RPMI7951 (cell line): ENCODE results near the gene PDZRN3. TPM values are rescaled to one million over a fixed set of nuclear protein-coding genes. Genes with fewer than 3 reads are reported as not detected.

Experiments used
- DNase-seq: peaks from one replicate; pipeline ENCODE4 v3.0.0-alpha.2; 2012; ENCODE audit warnings: low read depth
- total RNA-seq: library from RNA; depleted of rRNA; stranded (reverse); fragments of >200 nt; shearing (Covaris generic); gene quantifications from 2 replicates; pipeline ENCODE4 v1.2.3, GENCODE V29; 2014

Gene PDZRN3
- total RNA-seq, 1 experiment from 2014 or later: 3.8 TPM

GRCh38 chr3:73389928-73390327 lies 234.8 kb downstream of the PDZRN3 start:
- DNase-seq: no peak

- DNase-seq: no peak
These were observed 235.5 kb downstream of the PDZRN3 start for GRCh38 chr3:73389117-73389813.

DNA sequence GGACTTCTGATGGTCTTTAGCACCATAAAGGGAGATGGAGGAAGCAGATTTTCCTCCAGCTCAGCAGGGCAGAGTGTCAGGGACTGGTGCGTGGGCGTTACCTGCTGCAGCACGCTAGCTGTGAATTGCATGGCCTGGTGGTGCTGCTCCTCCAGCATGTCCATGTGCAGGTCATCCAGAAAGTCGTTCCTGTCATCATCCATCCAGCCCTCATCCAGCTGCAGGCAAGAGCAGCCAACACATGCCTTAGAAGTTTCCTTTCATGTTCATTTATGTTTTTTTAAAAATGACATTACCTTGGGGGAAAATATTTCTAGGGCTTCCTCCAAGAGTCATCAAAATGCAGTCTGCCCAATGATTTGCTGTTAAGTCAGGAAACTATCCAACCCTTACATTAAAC lies 239.2 kb downstream of the PDZRN3 start:
- DNase-seq: no peak

DNA sequence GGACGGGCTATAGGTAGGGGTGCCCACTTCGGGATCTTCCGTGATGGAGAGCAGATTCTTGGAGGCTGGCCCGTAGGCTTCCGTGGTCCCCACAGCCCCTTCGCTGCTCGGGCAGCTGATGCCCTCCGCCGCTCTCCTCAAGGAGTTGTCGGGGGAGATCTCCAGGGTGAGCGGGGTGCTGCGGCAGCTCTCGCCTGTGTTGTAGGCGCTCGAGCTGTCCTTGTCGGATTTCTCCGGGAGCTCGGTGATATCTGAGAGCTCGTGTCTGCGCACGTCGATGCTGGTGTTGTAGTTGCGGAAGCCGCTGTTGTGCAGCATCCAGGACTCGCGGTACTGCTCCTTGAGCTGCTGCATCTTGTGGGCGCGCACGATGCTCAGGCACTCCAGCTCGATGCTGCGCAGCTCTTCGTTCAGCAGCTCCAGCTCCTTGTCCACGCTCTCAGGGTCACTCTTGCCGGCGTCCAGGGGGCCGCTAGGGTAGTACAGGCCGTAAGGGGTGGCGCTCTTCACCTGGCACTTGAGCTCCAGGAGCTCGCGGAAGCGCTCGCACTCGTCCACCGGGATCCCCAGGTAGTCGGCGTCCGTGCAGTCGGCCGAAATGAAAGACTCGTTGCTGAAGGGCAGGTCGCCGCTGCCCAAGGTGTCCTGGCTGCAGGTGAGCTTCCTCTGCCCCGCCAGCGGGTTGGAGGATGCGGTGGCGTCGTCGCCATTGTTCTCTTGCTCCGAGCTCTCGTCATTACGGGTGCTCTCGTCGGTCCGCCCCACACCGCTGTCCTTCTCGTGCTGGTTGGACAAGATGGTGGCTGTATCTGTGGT lies 240.4 kb downstream of the PDZRN3 start:
- DNase-seq: no peak

- no peak for DNase-seq
These were observed 241.2 kb downstream of the PDZRN3 start for GRCh38 chr3:73383470-73384049.

DNA sequence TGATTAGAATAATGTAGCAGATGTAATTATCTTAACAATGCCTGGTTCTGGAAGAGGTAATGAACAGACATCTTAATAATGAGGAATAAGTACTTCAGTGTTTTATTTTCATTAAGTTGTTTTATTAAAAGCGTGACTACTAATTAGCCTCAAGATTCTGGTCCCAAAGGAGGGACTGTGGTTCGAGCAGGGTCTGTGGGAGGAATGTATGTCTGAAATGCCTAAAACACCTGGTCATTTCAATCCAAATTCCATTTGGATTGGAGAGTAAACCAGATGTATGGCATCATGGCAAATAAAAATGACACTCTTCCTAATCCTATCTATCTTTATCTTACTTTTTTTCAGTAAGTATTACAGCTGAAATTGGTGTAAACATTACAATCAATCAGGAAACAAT lies 243.2 kb downstream of the PDZRN3 start:
- DNase-seq: no peak

DNA sequence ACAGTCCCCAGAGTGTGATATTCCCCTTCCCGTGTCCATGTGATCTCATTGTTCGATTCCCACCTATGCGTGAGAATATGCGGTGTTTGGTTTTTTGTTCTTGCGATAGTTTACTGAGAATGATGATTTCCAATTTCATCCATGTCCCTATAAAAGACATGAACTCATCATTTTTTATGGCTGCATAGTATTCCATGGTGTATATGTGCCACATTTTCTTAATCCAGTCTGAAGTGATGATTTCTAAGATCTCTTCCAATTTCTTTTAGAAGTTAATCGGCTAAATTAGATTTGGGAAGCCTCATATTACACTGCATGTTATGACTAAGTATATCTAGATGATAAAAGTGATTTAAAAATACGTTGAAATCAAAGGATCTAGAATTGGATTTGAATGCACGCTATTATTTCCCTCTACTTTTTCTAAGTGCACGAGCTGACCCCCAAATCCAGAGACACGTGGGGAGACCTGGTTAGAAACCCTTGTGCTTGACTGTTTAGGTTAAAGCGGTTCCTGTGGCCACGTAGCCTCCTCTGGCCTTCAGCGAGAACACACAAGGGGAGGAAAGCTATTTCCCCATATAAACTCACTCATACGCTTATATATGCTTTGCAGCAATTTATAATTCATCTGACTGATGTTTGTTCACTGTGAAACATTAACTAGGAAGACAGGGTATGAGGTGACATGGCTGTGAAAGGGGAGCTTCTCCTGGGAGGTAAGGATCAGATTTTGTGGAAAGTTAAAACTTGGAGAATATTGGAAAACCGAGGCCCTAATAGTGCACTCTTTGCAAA lies 243.8 kb downstream of the PDZRN3 start:
- no peak for DNase-seq

GRCh38 chr3:73379465-73379864 lies 245.3 kb downstream of the PDZRN3 start:
- DNase-seq: no peak

DNA sequence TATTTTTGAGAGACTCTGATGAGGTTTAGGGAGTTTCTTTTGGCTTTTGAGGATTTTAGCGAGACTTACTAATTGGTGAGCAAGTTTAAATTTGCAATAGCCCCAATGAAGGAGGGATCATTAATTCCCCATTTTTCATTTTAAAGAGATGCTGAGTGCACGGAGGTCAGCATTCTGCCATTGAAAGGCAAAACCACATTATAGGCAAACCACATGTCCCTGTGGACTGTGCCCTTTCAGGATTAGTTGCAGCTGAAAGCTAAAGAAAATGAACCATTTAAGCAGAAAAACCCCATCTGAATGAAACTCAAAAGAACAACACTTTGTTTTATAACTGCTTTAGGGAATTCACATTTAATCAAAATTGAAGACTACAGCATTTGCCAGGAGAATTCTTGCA lies 246.5 kb downstream of the PDZRN3 start:
- no peak for DNase-seq

GRCh38 chr3:73365756-73366397 lies 258.9 kb downstream of the PDZRN3 start:
- DNase-seq: peak; percentile 10

DNA sequence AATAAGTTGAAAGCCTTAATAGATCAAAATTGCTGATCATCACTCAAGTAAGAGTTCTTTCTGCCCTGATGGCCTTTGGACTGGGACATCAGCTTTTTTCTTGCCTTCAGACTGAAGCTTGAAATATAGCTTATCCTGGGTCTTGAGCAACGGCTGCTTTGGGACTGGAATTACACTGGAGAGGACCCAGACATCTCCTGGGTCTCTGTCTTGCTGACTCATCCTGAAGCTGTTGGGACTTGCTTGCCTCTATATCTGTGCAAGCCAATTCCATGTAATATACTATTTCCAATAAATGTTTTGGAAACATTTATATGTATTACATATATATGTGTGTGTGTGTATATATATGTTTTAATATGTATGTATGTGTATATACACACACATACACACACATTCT lies 260.2 kb downstream of the PDZRN3 start:
- no peak for DNase-seq

DNA sequence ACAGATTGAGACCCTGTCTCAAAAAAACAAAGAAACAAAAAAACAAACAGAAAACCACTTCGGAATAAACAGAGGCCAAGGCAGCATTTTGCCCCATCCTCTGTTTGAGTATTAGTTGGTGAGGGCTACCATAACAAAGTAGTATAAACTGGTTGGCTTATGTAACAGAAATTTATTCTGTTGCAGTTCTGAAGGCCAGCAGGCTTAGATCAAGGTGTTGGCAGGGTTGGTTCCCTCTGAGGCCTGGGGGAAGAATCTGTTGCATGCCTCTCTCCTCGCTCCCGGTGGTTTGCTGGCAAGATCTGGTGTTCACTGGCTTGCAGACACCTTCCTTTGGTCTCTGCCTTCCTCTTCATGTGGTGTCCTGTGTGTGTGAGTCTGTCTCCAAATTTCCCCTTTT lies 261.6 kb downstream of the PDZRN3 start:
- no peak for DNase-seq

GRCh38 chr3:73361591-73361990 lies 263.1 kb downstream of the PDZRN3 start:
- no peak for DNase-seq

DNA sequence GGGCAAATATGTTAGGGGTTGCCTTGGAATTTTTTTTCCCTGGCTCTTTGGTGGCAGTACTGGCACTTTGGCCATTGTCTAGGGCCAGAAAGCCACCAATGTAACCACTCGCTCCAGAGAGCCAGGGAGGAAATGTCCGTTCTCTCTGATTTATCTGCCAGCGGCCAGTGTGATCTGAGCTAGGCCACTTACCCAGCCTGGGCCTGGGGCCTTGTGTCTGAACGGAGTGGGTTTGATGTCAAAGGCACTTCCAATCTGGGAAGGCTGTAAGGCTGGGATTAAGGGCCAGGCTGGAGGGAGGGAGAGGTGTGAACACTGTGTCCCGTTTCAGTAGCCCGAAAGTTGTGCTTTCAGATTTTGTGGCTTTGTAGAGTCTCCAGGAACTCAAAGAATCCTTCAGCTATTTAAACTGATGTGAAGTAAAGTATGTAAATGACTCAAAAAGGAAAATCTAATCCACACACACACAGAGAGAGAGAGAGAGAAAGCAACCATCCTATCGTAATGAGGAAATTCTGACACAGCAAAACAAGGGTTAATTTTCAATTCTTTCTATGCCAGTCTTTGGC lies 271.0 kb downstream of the PDZRN3 start:
- no peak for DNase-seq

DNA sequence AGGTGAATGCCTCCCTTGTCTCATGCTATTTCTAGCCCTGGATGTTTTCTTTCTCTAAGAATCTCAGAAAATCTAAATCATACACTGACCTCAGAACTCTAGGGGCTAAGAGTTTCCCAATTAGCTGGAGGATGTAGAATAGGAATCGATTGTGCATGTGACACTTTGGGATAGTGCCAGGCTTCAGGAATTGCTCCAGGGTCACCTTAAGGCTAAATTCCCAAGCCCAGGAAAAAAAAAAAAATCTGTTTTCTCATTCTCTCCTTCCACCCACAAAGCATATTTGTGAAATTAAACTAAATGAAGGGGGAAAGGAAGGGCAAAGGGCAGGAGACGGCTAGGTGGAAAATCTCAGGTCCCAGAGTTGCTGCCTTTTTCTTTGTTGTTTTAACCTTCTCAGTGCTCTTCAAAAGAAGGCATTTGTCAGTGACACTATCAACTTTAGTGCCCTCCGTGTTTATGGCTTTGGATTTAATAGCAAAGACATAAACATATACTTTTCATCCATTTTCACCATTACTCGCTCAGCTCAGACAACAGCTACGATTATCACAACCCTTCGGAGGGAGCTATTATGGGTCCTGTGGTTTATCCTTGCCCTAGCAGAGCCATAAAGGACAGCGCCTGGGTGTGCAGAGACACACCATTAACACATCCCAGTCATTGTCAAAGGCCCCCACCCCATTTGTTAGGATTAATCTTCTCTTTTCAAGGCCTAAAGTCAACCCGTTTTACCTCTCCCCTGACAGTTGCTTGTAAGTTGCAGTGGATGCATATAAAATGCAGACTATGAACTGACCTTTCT lies 271.7 kb downstream of the PDZRN3 start:
- no peak for DNase-seq

GRCh38 chr3:73351423-73352071 lies 273.2 kb downstream of the PDZRN3 start:
- no peak for DNase-seq

GRCh38 chr3:73350996-73351395 lies 273.7 kb downstream of the PDZRN3 start:
- no peak for DNase-seq

DNA sequence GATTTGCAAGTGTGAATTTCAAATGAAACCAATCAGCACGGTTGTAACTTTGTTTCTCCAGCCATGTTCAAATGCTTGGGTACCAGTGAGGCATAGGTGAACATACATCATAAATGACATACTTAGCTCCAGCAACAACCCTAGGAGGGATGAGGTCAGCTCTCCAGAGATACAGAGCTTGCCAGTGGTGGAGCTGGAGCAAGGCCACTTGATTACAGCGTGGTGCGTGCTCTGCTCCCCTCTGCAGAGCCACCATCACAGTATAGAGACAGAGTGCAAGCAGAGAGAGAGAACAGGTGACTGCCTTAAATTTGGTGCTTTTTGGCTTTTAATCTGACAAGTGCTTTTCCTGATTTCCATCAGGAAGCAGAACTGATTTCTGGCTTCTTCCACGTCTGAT lies 275.1 kb downstream of the PDZRN3 start:
- no peak for DNase-seq

- no peak for DNase-seq
These were observed 282.7 kb downstream of the PDZRN3 start for GRCh38 chr3:73342077-73342476.
